ENCODE results near the gene SLC12A4.
"Not testable (repeated sequence)": the region's sequence is repeated elsewhere in the genome, so short reads cannot be mapped to it uniquely, and the experiment has no call there.

The SLC12A4 gene

DNA sequence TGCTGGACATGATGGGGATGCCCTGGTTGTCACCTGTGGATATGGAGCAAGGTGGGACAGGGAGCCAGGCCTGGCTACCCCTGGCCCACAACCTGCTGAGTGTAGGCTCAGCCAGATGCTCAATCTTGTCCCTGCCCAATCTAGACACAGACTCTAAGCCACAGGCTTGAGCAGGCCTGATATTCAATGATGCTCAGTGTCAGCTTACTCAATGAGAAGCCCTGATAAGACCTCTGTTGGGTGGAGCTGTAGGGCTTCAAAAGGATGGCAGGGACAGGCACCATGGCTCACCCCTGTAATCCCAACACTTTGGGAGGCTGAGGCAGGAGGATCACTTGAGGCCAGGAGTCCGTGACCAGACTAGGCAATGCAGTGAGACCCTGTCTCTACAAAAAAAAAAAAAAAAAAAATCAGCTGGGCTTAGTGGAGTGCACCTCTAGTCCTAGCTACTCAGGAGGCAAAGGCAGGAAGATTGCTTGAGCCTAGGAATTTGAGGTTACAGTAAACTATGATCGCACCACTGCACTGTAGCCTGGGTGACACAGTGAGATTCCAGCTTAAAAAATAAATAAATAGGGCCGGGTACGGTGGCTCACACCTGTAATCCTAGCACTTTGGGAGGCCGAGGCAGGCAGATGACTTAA is 27.9 kb downstream of the SLC12A4 start:
- no peak for DNase-seq

- DNase-seq, result peak; percentile 57
These were observed 28.7 kb downstream of the SLC12A4 start for GRCh38 chr16:67939507-67940445.

DNA sequence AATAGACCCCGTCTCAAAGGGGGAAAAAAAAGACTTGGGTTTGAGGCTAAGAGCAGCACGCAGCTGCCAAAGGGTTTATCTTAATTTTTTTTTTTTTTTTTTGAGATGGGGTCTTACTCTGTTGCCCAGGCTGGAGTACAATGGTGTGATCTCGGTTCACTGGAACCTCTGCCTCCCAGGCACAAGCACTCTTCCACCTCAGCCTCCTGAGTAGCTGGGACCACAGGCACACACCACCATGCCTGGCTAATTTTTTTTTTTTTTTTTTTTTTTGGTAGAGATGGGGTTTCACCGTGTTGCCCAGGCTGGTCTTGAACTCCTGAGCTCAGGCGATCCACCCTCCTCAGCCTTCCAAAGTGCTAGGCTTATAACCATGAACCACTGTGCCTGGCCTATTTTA is 30.7 kb downstream of the SLC12A4 start:
- DNase-seq, result not testable (repeated sequence)

DNA sequence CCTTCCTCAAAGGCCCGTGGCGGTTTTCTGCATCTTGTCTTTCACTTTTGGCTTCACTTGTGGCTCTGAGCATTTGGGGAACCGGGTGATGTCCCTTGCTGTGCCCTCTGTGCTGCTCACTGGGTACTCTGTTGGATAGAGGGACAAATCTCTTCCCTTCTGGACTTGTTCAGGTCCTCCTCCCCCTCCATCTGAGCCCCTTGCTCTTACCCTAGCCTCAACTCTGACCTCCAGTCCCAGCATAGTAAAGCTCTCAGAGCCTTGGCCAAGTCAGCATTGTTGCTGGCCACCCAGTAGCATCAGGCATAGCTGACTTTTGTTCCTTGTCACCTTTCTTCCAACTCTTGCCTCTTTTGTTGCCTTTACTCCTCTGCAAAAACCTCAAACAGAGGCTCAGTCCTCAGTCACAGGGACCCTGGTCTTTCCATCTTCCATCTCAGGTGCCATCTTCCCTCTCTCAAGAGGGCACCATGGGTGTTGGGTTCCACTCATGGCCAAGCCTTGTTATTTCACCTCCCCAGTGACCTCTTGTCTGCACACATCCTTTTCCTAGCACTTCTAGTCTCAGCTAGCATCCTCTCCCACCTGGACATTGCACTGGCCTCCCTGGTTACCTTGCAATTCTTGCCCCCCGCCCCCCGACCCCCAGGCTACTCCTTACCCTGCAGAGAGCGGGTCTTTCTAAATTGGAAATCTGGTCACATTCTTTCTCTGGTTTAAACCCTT is 31.4 kb downstream of the SLC12A4 start:
- DNase-seq, result peak; percentile 97

DNA sequence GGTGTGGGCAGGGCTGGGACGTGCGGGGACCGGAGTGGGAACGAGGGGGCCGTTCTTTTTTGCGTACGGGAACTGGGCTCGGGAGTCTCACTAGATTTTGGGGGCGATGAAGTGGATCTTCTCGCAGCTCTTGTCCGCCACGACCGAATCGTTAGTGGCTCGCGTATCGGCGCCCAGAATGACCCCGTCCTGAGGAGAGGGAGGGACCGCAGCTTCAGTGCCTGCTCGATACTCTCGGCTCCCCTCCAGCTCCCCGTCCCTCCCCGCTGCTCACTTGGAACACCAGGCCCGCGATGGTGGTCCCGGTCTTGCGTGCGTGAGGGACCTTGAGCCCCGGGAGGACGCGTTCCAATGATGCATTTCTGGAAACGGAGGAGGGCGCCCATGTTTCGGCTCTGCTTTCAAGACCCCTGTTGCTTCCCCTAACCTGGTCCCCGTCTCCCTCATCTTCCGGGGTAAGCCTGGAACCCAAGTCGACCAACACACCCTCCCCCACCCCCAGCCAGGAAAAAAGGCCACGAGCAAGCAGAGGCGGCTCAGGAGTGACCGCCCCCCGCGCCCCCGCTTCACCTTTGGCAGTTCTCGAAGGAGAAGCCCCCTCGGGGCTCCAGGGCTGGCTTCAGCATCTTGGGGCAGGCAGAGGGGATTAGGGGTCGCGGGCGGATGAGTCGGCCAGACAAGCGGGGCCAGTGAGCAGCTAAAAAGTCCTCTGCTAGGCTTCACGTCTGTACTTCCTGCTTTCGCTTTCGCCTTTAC is 32.1 kb downstream of the SLC12A4 start, which contains the start of gene PSMB10:
Gene PSMB10, minus strand, starts transcription at position 727 of the 756 bp plus-strand sequence. Its CDS starts 101 bp downstream, at position 626.
- no peak for DNase-seq

- peak; percentile 100 for DNase-seq
These were observed 32.9 kb downstream of the SLC12A4 start for GRCh38 chr16:67935402-67936123.

GRCh38 chr16:67935101-67935401 is 33.4 kb downstream of the SLC12A4 start:
- DNase-seq, result no peak

GRCh38 chr16:67934306-67935100 is 33.9 kb downstream of the SLC12A4 start:
- peak; percentile 5 for DNase-seq

- DNase-seq, result peak; percentile 3
These were observed 34.6 kb downstream of the SLC12A4 start for GRCh38 chr16:67933805-67934204.

DNA sequence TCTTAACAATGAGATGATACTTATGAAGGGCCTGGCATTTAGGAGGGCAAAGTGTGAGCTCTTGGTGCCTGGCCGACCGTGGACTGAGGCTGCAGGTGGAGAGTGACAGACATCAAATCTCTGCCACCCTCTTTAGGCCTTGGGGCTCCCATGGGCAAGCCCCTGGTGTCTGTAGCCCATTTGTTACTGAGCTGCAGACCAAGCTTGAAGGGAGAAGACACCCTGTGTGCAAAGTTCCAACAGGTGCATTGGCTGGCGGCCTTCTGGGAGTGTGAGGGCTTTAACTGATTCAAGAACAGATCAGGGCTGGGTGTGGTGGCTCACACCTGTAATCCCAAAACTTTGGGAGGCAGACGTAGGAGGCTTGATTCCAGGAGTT is 36.0 kb downstream of the SLC12A4 start:
- DNase-seq, result no peak

DNA sequence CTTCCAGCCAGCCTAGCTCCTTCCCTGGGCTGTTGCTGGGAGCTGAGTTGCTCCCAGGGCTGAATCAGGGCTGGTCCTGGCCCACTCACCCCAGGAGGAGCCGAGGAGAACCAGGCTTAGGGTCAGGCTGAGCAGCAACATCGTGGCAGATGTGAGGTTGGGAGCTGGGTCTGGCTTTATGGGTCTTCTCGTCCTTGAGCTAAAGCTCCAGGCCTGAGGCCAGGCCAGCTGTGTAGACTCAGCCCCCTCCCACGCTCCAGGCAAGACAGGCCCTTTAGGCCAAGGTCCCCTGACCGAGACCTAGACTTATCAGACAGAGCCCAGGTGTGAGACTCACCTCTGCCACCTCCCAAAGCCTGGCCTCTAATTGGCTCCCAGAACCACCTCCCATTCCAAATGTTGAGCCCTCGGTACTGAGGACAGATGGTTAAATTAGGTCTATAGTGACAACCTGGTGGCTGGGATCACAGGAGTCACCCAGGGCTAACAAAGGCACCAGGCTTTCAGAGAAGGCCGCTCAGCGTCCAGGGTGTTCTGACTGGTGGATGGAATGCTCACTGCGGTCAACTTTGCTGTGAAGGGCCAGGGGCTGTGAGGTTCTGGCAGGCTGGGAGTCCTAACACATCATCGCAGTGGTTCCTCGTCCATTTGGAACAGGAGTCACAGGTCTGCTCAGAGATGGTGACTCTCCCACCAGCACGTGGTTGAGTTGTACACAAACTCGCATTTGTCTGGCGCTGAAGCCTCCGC is 36.5 kb downstream of the SLC12A4 start, which contains the start of gene CTRL:
Gene CTRL, minus strand, starts transcription at position 151 of the 750 bp plus-strand sequence. Its CDS starts 10 bp downstream, at position 141.
- peak; percentile 4 for DNase-seq

GRCh38 chr16:67930678-67931211 is 37.7 kb downstream of the SLC12A4 start:
- peak; percentile 1 for DNase-seq

DNA sequence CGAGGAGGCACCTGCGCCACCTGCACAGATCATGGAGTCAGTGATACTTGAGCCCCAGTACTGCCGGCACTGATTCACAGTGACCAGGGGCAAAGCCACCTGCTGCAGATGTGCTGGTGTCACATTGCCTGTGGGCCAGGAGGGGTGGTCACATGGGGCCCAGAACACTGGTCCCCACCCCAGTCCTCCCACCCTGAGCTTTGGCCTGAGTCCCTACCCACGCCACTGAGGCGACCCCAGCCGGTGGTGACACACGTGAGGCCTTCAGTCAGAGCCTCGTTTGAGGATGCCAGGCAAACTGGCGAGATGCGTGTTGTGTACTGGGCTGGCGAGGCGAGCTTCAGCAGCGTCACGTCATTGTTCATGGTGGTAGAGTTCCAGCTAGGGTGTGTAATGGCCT is 38.2 kb downstream of the SLC12A4 start:
- DNase-seq, result no peak

DNA sequence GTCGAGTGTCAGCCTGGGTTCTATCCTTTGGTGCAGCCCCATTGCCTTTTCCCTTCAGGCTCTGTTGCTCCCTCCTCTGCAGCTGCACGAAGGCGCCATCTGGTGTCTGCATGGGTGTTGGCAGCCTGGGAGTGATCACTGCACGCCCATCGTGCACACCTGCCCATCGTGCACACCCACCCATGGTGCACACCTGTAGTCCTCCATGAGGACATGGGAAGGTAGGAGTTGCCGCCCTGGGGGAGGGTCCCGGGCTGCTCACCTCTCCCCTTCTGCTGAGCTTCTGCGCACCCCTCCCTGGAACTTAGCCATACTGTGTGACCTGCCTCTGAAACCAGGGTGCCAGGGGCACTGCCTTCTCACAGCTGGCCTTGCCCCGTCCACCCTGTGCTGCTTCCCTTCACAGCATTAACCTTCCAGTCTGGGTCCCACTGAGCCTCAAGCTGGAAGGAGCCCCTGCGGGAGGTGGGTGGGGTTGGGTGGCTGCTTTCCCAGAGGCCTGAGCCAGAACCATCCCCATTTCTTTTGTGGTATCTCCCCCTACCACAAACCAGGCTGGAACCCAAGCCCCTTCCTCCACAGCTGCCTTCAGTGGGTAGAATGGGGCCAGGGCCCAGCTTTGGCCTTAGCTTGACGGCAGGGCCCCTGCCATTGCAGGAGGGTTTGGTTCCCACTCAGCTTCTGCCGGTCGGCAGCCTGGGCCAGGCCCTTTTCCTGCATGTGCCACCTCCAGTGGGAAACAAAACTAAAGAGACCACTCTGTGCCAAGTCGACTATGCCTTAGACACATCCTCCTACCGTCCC is 39.7 kb downstream of the SLC12A4 start:
- DNase-seq, result peak; percentile 87

DNA sequence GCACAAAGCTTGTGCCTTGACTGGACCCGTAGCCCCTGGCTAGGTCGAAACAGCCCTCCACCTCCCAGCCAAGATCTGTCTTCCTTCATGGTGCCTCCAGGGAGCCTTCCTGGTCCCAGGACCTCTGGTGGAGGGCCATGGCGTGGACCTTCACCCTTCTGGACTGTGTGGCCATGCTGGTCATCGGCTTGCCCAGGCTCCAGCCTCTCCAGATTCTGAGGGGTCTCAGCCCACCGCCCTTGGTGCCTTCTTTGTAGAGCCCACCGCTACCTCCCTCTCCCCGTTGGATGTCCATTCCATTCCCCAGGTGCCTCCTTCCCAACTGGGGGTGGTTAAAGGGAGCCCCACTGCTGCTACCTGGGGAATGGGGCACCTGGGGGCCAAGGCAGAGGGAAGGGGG is 40.3 kb downstream of the SLC12A4 start:
- no peak for DNase-seq

DNA sequence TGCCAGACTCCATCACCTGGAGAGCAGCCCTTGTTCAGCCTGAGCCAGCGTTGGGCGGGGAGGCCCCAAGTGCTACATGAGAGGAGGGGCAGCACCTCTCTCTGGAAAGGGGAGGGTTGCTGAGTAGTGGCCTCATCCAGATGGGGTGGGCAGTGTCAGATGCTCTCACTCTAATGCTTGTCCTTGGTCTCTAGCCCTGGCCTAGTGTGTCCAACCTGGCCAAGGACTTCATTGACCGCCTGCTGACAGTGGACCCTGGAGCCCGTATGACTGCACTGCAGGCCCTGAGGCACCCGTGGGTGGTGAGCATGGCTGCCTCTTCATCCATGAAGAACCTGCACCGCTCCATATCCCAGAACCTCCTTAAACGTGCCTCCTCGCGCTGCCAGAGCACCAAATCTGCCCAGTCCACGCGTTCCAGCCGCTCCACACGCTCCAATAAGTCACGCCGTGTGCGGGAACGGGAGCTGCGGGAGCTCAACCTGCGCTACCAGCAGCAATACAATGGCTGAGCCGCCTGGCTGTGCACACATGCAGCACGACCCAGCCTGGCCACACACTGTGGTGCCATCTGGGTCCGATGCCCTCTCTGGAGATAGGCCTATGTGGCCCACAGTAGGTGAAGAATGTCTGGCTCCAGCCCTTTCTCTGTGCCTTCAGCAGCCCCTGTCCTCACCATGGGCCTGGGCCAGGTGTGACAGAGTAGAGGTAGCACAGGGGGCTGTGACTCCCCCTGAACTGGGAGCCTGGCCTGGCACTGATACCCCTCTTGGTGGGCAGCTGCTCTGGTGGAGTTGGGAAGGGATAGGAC is 41.1 kb downstream of the SLC12A4 start:
- no peak for DNase-seq

DNA sequence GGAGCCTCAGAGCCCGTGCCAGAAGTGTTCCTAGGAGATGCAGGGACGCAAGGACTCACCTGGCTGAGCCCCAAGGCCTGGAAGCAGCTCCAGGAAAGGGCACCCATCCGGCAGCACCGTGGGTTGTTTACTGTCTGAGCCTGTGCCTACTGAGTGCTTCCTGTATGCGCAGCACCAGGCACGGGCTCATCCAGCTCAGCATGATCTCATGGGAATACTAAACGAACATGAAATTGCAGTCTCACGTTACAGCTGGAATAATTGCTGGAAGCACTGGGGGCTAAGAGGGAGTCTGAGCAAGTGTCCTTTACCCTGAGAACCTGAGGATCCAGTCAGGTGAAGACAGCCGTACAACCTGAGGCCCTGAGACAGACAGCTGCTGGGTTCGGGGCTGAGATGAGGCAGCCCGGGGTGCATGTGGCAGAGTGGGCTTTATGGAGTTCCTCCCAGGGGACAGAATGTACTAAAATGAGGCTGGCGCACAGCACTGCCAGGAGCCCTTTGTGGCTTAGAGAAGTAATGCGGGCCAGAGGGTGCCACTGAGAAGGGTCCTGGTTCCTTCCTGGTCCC is 42.2 kb downstream of the SLC12A4 start:
- no peak for DNase-seq
